Left lung (tissue), 14 donors: Measurements from ENCODE around the gene NFIL3. TPM values are rescaled to one million over a fixed set of nuclear protein-coding genes. Genes with fewer than 3 reads are reported as not detected.
"Not testable (repeated sequence)": the region's sequence is repeated elsewhere in the genome, so short reads cannot be mapped to it uniquely, and the experiment has no call there.

Experiments used
- ATAC-seq: fragments of 200-7000 bp; cut with Tn5 transposase; one replicate; pipeline ENCODE4 v1.9.1; 2020; ENCODE audit warnings: moderate library complexity
- DNase-seq, 4 donors: peaks; one replicate each; pipeline ENCODE4 v3.0.0-alpha.2; 2013 to 2020
- H3K27ac ChIP-seq, 2 donors: fragments of 200-600 bp; sonication (generic) in 1 of 2; one replicate each; pipeline versions ENCODE4 v1.5.0 to v1.8.0; 2020 to 2021
- H3K27me3 ChIP-seq, 2 donors: fragments of 200-600 bp; sonication (generic) in 1 of 2; one replicate each; pipeline versions ENCODE4 v1.5.0 to v1.8.0; 2020 to 2021
- H3K36me3 ChIP-seq, 2 donors: fragments of 200-600 bp; sonication (generic) in 1 of 2; one replicate each; pipeline versions ENCODE4 v1.5.0 to v1.8.0; 2020 to 2021
- H3K4me1 ChIP-seq, 2 donors: fragments of 200-600 bp; one replicate each; pipeline ENCODE4 v1.8.0; 2021
- H3K4me3 ChIP-seq, 2 donors: fragments of 200-600 bp; sonication (generic) in 1 of 2; one replicate each; pipeline versions ENCODE4 v1.5.0 to v1.8.0; 2020 to 2021; ENCODE audit warnings: mild to moderate bottlenecking in 1 of 2
- H3K9me3 ChIP-seq, 2 donors: fragments of 200-600 bp; sonication (generic) in 1 of 2; one replicate each; pipeline versions ENCODE4 v1.5.0 to v1.8.0; 2020 to 2021
- intact Hi-C, 2 donors: fragments of 100-400 bp; cut with DNase I; formaldehyde crosslinking; loops; one replicate each; pipeline versions ENCODE4 v1.11.2 to v1.14.2; 2022
- long read RNA-seq, 12 donors: library from polyadenylated mRNA in 2 of 12; unstranded in 2 of 12; transcript quantifications; one replicate each; pipeline ENCODE4 v2.0.0 and lab custom pipeline, GENCODE V29; 2019 to 2026
- polyA plus RNA-seq, 6 donors: library from polyadenylated mRNA; unstranded; fragments of 120-200 nt; gene quantifications; one replicate each; pipeline ENCODE4 v1.2.1, GENCODE V29; 2013; ENCODE audit not compliant: insufficient read length in 6 of 6
- total RNA-seq, 2 donors: library from RNA; stranded (reverse); fragmentation: NEBNext Ultra II Directional; extraction: Animal tissue kit (Norgen Biotek cat#: 25700); gene quantifications; one replicate each; pipeline ENCODE4 v1.2.1, GENCODE V29; 2021
- TF ChIP-seq, protein P1 (sequence below), 2 donors: fragments of 200-600 bp; sonication (generic) in 1 of 2; IDR thresholded peaks; one replicate each; pipeline versions ENCODE4 v1.5.0 to v1.8.0; 2021; ENCODE audit warnings: antibody characterized with exemption in 2 of 2
- donor health status: DM: no; HTN: yes; CAD: no.
- donor health status: DM: no; HTN: no; CAD: no.

The NFIL3 gene, protein sequence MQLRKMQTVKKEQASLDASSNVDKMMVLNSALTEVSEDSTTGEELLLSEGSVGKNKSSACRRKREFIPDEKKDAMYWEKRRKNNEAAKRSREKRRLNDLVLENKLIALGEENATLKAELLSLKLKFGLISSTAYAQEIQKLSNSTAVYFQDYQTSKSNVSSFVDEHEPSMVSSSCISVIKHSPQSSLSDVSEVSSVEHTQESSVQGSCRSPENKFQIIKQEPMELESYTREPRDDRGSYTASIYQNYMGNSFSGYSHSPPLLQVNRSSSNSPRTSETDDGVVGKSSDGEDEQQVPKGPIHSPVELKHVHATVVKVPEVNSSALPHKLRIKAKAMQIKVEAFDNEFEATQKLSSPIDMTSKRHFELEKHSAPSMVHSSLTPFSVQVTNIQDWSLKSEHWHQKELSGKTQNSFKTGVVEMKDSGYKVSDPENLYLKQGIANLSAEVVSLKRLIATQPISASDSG
- 10 to 100 TPM; 27.8 to 46.4 TPM for total RNA-seq
- polyA plus RNA-seq, result 10 to 100 TPM; 37.5 to 52.8 (median 45.8) TPM
- long read RNA-seq, donor 1, transcript NFIL3-201 (2 exons, 2,085 nt), result major isoform, 17 of 17 reads
- long read RNA-seq, donor 1, partial matches to known transcripts, result 0 of 17 reads
- long read RNA-seq, donor 1, other reads (novel, unspliced or antisense), result 0 of 17 reads
- long read RNA-seq, donor 2, transcript NFIL3-201 (2 exons, 2,085 nt), result major isoform, 19 of 19 reads
- long read RNA-seq, donor 2, partial matches to known transcripts, result 0 of 19 reads
- long read RNA-seq, donor 2, other reads (novel, unspliced or antisense), result 0 of 19 reads
- long read RNA-seq, donor 3, transcript NFIL3-201 (2 exons, 2,085 nt), result major isoform, 16 of 40 reads
- long read RNA-seq, donor 3, partial matches to known transcripts, result 24 of 40 reads
- long read RNA-seq, donor 3, other reads (novel, unspliced or antisense), result 0 of 40 reads
- long read RNA-seq, donor 4, partial matches to known transcripts, result 0 of 1 reads
- long read RNA-seq, donor 4, other reads (novel, unspliced or antisense), result 1 of 1 reads
- long read RNA-seq, donor 5, transcript NFIL3-201 (2 exons, 2,085 nt), result major isoform, 19 of 19 reads
- long read RNA-seq, donor 5, partial matches to known transcripts, result 0 of 19 reads
- long read RNA-seq, donor 5, other reads (novel, unspliced or antisense), result 0 of 19 reads
- long read RNA-seq, donor 6, transcript NFIL3-201 (2 exons, 2,085 nt), result major isoform, 12 of 12 reads
- long read RNA-seq, donor 6, partial matches to known transcripts, result 0 of 12 reads
- long read RNA-seq, donor 6, other reads (novel, unspliced or antisense), result 0 of 12 reads
- long read RNA-seq, donor 7, partial matches to known transcripts, result 0 of 4 reads
- long read RNA-seq, donor 7, other reads (novel, unspliced or antisense), result 0 of 4 reads
- long read RNA-seq, donor 8, transcript NFIL3-201 (2 exons, 2,085 nt), result major isoform, 8 of 8 reads
- long read RNA-seq, donor 8, partial matches to known transcripts, result 0 of 8 reads
- long read RNA-seq, donor 8, other reads (novel, unspliced or antisense), result 0 of 8 reads
- long read RNA-seq, donor 9, result 0 reads
- long read RNA-seq, donor 10, partial matches to known transcripts, result 0 of 1 reads
- long read RNA-seq, donor 10, other reads (novel, unspliced or antisense), result 1 of 1 reads
- long read RNA-seq, donor 11, transcript NFIL3-201 (2 exons, 2,085 nt), result major isoform, 10 of 10 reads
- long read RNA-seq, donor 11, partial matches to known transcripts, result 0 of 10 reads
- long read RNA-seq, donor 11, other reads (novel, unspliced or antisense), result 0 of 10 reads
- long read RNA-seq, donor 12, transcript NFIL3-201 (2 exons, 2,085 nt), result major isoform, 9 of 9 reads
- long read RNA-seq, donor 12, partial matches to known transcripts, result 0 of 9 reads
- long read RNA-seq, donor 12, other reads (novel, unspliced or antisense), result 0 of 9 reads

DNA sequence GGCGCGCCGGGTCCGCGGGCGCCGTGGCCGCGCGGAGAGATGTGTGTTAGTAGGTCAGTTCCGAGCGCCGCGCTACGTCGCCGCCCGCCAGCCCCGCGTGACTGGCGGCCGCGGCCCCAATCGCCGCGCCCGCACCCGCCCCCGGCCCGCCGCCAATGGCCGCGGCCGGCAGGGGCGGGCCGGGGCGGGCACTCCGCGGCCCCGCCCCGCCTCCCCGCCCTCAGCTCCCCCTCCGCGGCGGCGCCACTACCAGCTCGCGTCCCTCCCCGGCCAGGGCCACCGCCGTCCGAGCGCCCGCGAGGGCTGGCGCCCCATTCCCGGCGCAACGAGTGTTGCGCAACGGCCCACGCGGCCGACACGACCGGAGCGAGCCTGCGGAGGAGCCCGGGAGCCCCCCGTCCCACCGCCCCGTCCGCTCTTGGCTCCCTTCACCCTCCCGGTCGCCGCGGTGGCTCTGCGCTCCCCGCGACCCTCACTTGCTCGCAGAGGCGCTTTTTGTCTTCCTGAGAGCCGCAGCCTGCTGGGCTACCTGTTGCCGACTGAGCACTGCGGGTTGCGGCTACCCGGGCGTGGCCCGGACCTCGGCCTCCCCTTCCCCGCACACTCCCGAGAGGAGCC is at the start of gene NFIL3:
Gene NFIL3 (minus strand): TSS at position 48 of the 618 bp plus-strand sequence. CDS start 13,098 bp downstream, outside the sequence.
- intact Hi-C loops, result no loop called here
- DNase-seq (peak; percentile 82 to 97 (median 87)), ATAC-seq (peak; percentile 80)
- no peaks in the 10 kb centered on the region for H3K9me3 ChIP-seq
- TF ChIP-seq, protein P1, sequence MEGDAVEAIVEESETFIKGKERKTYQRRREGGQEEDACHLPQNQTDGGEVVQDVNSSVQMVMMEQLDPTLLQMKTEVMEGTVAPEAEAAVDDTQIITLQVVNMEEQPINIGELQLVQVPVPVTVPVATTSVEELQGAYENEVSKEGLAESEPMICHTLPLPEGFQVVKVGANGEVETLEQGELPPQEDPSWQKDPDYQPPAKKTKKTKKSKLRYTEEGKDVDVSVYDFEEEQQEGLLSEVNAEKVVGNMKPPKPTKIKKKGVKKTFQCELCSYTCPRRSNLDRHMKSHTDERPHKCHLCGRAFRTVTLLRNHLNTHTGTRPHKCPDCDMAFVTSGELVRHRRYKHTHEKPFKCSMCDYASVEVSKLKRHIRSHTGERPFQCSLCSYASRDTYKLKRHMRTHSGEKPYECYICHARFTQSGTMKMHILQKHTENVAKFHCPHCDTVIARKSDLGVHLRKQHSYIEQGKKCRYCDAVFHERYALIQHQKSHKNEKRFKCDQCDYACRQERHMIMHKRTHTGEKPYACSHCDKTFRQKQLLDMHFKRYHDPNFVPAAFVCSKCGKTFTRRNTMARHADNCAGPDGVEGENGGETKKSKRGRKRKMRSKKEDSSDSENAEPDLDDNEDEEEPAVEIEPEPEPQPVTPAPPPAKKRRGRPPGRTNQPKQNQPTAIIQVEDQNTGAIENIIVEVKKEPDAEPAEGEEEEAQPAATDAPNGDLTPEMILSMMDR (IDR thresholded peaks at IDR 0.05), result no peak
- peak within 1 kb of the TSS; percentile 72 to 74 for H3K4me3 ChIP-seq
- no peaks in the 10 kb centered on the region for H3K27me3 ChIP-seq
- peak within 1 kb of the TSS; percentile 98 to 99 for H3K27ac ChIP-seq
- no peaks in the 10 kb centered on the region for H3K36me3 ChIP-seq
- H3K4me1 ChIP-seq, result peaks cover 21 to 75% of the 10 kb centered on the region in 2 donors

DNA sequence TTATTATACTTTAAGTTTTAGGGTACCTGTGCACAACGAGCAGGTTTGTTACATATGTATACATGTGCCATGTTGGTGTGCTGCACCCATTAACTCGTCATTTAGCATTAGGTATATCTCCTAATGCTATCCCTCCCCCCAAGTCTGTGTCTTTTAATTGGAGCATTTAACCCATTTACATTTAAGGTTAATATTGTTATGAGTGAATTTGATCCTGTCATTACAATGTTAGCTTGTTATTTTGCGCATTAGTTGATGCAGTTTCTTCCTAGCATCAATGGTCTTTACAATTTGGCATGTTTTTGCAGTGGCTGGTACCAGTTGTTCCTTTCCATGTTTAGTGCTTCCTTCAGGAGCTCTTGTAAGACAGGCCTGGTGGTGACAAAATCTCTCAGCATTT is 47.9 kb upstream of the NFIL3 start:
- H3K4me3 ChIP-seq, DNase-seq, H3K9me3 ChIP-seq, H3K27me3 ChIP-seq, H3K27ac ChIP-seq, intact Hi-C loops, H3K36me3 ChIP-seq, H3K4me1 ChIP-seq, ATAC-seq: not testable (repeated sequence)

DNA sequence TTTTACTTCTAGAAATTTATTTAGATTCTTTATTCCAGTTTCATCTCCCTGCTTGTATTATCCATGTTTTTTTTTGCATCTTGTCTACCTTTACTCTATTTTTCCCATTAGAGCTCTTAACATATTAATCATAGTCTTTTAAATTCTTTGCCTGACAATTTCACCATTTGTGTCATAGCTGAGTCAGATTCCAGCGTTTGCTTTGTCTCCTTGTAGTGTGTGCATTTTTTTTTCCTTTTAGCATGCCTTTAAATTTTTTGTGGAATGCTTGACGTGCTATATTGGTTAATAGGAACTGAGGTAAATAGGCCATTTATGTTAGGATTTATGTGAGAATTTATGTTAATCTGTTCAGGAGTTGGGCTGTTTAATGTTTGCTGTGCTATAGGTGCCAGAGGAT is 41.8 kb upstream of the NFIL3 start:
- peaks cover 0 to 3% of the 10 kb centered on the region in 2 donors for H3K9me3 ChIP-seq
- intact Hi-C loops, result no loop called here
- TF ChIP-seq, protein P1 (IDR thresholded peaks at IDR 0.05), result no peak
- peaks cover 0 to 5% of the 10 kb centered on the region in 2 donors for H3K27me3 ChIP-seq
- no peak overlapping the region for H3K27ac ChIP-seq
- no peak overlapping the region for H3K4me3 ChIP-seq
- no peak for ATAC-seq
- no peak for DNase-seq
- no peaks in the 10 kb centered on the region for H3K4me1 ChIP-seq
- no peaks in the 10 kb centered on the region for H3K36me3 ChIP-seq

DNA sequence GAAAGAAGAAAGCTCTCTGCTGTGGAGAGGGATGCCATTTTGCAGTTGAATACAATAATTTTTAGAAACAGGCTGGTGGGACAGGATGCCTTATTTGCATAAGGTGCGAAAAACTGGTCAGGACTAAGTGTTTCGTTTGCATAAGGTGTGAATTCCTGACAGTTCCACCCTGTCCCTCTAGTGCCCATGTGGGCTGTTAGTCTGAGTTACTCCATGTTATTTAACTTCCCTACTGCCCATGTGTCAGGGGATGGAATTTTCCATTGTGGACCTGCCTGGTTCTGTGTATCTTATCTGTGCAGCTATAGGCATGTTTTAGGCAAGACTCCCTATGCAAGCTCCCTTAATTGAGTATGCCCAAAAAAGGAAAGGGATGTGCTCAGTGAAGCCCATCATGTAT is 35.3 kb upstream of the NFIL3 start:
- intact Hi-C loops, result no loop called here

More for the DNA sequence above, 35.3 kb upstream of the NFIL3 start:
- H3K9me3 ChIP-seq, result no peaks in the 10 kb centered on the region
- ATAC-seq (no peak), DNase-seq (no peak)
- H3K4me1 ChIP-seq, result no peaks in the 10 kb centered on the region
- H3K27ac ChIP-seq, result no peak overlapping the region
- TF ChIP-seq, protein P1 (IDR thresholded peaks at IDR 0.05), result no peak
- peaks cover 0 to 7% of the 10 kb centered on the region in 2 donors for H3K27me3 ChIP-seq
- no peaks in the 10 kb centered on the region for H3K36me3 ChIP-seq
- no peak overlapping the region for H3K4me3 ChIP-seq
